ENCODE data around the gene MUC20. TPM values are rescaled to one million over a fixed set of nuclear protein-coding genes. Genes with fewer than 3 reads are reported as not detected.
A peak's percentile ranks its signal among the peaks of the same experiment; 100 is the strongest.

The MUC20 gene
- total and polyA plus RNA-seq, 2 of the 8 experiments (the other 6 are each of a cell fraction or from before 2014, with no cell fraction given) = 0.24 to 0.26 TPM

GRCh38 chr3:195729476-195730251 lies 8.9 kb downstream of the MUC20 start:
- no peaks in the 10 kb centered on the region; a peak in 1 of 7 replicates for H3K4me1 ChIP-seq (replicated peaks in 1 of 4; ENCODE audit: control insufficient read depth in 3 of 4, insufficient read depth in 4 of 4, low read length in 3 of 4)
- no peaks in the 10 kb centered on the region for H3K79me1 ChIP-seq (ENCODE audit: low read depth, low read length)
- H4K20me1 ChIP-seq (replicated peaks in 1 of 2; ENCODE audit: control insufficient read depth in 1 of 2, insufficient read depth in 2 of 2, low read length in 2 of 2) = no peaks in the 10 kb centered on the region
- no peak overlapping the region for H2AK5ac ChIP-seq (ENCODE audit: low read depth, low read length)
- no peak overlapping the region; the same call in 1 of the 2 replicates for H3K18ac ChIP-seq (ENCODE audit: extremely low read depth, low read length)
- H3K56ac ChIP-seq (replicated peaks; ENCODE audit: insufficient read length, low read depth, low read length) = no peak overlapping the region
- peak overlapping the region; percentile 7; the same call in 1 of the 2 replicates for H4K8ac ChIP-seq (ENCODE audit: extremely low read depth, insufficient read depth, low read length)
- no peak overlapping the region for H3K14ac ChIP-seq (ENCODE audit: insufficient read length)
- H3K27me3 ChIP-seq (replicated peaks in 1 of 4; ENCODE audit: control insufficient read depth in 3 of 4, extremely low read depth in 1 of 4, insufficient read depth in 3 of 4, low read length in 3 of 4) = no peaks in the 10 kb centered on the region
- no peak overlapping the region for H3K9ac ChIP-seq (replicated peaks in 1 of 4; ENCODE audit: extremely low read depth in 1 of 4, low read depth in 3 of 4, low read length in 3 of 4)
- H2BK15ac ChIP-seq (ENCODE audit: low read length) = no peak overlapping the region
- FAIRE-seq (no peak), DNase-seq (ENCODE audit: low read depth in 1 of 2, low spot score in 2 of 2) (no peak)
- H3K36me3 ChIP-seq (ENCODE audit: control insufficient read depth in 2 of 4, insufficient read depth in 4 of 4, low read length in 3 of 4) = no peaks in the 10 kb centered on the region
- peak overlapping the region; percentile 9; the same call in 1 of the 2 replicates for H2AFZ ChIP-seq (ENCODE audit: low read length)
- no peak overlapping the region for H3K27ac ChIP-seq (ENCODE audit: low read depth, low read length)
- CTCF ChIA-PET (ENCODE audit: partially characterized antibody) = interaction anchor here (1.4 to 2.7 kb wide), 3 partner anchors 9 to 121 kb away, joined by 7 to 10 read pairs (median 7); partner anchors contain the start of gene MUC20
- no peaks in the 10 kb centered on the region for H3K9me3 ChIP-seq (ENCODE audit: insufficient read depth in 2 of 2, low read depth in 1 of 2, low read length in 1 of 2)
- no peak overlapping the region for H2BK120ac ChIP-seq (replicated peaks; ENCODE audit: low read depth, low read length)
- H3K23me2 ChIP-seq (ENCODE audit: low read depth, low read length) = no peaks in the 10 kb centered on the region
- POLR2A ChIA-PET (ENCODE audit: partially characterized antibody) = no interaction called here
- H2BK5ac ChIP-seq (ENCODE audit: low read depth, low read length) = no peak overlapping the region
- 86% methylated on average over 18 of the region's 18 CpGs; no CpG with 5 or more reads in 1 of the 2 experiments for WGBS, 2 experiments (ENCODE audit: extremely low coverage in 1 of 2, insufficient coverage in 1 of 2, insufficient read length in 1 of 2, insufficient replicate concordance in 2 of 2, low coverage in 1 of 2, low lambda C conversion rate in 2 of 2, missing lambda C conversion rate in 1 of 2)
- H3K4me3 ChIP-seq (ENCODE audit: extremely low read depth in 1 of 4, insufficient read depth in 2 of 4, low read depth in 3 of 4, low read length in 4 of 4) = no peak overlapping the region
- H4K5ac ChIP-seq (ENCODE audit: insufficient read length, low read depth, low read length) = no peak overlapping the region
- H2BK12ac ChIP-seq (ENCODE audit: low read depth, low read length) = peak overlapping the region; percentile 43; the same call in 1 of the 2 replicates
- H3K23ac ChIP-seq (ENCODE audit: insufficient read length) = no peak overlapping the region
- TF ChIP-seq TBP (IDR thresholded peaks at IDR 0.05; ENCODE audit: low read depth, low read length) (no peak), CHD1 (IDR thresholded peaks at IDR 0.05; ENCODE audit: low read depth, low read length) (no peak), SUZ12 (IDR thresholded peaks at IDR 0.05; ENCODE audit: low read length) (no peak), EGR1 (IDR thresholded peaks at IDR 0.05; ENCODE audit: borderline replicate concordance, low read depth, low read length) (no peak), SIRT6 (IDR thresholded peaks at IDR 0.05; ENCODE audit: low read length) (no peak), PHF8 (conservative IDR thresholded peaks at IDR 0.05; ENCODE audit: low read depth, low read length) (no peak), NANOG (IDR thresholded peaks at IDR 0.05; ENCODE audit: insufficient read depth, low read depth, low read length, poor library complexity, severe bottlenecking) (no peak), TAF7 (optimal IDR thresholded peaks at IDR 0.05; ENCODE audit: borderline replicate concordance, low read depth, low read length) (no peak), SRF (IDR thresholded peaks at IDR 0.05; ENCODE audit: low read depth, low read length) (no peak), NRF1 (IDR thresholded peaks at IDR 0.05; ENCODE audit: low read depth, low read length) (no peak), POLR2AphosphoS5 (IDR thresholded peaks at IDR 0.05; ENCODE audit: low read depth, low read length) (no peak), E2F6 (IDR thresholded peaks at IDR 0.05) (no peak)
- no peak overlapping the region for H4K91ac ChIP-seq (replicated peaks; ENCODE audit: insufficient read length, low read length)
- H3K79me2 ChIP-seq (ENCODE audit: control insufficient read depth in 1 of 2, insufficient read depth in 2 of 2, low read length in 2 of 2) = no peaks in the 10 kb centered on the region
- no peak overlapping the region for H3K4ac ChIP-seq (replicated peaks; ENCODE audit: insufficient read length, low read depth, low read length)
- no peak overlapping the region for H3K4me2 ChIP-seq (ENCODE audit: insufficient read depth in 1 of 2, low read depth in 2 of 2, low read length in 2 of 2)
- no peak overlapping the region for H2BK20ac ChIP-seq (ENCODE audit: low read length)

Data from H1 (cell line).